H1 (cell line): Measurements from ENCODE around the gene ADIPOR1.

Experiments used
- CBX8 ChIP-seq: fragments of 300-800, 300-1000 bp; sonication (generic); IDR thresholded peaks from 2 replicates; pipeline ENCODE4 v1.7.1; 2016; ENCODE audit warnings: low read depth, low read length, borderline replicate concordance
- CEBPB ChIP-seq: IDR thresholded peaks from 2 replicates; pipeline ENCODE4 v1.6.1; 2012; ENCODE audit warnings: low read depth, low read length
- CHD1 ChIP-seq: IDR thresholded peaks from 2 replicates; pipeline ENCODE4 v1.6.1; 2012; ENCODE audit warnings: low read depth, low read length, improper control_type of control experiment
- EP300 ChIP-seq, 2 experiments: IDR thresholded peaks; 1 replicate in 1 of 2; 2 replicates in 1 of 2; pipeline ENCODE4 v1.6.1; 2011 to 2012; ENCODE audit warnings: low read depth in 2 of 2, low read length in 2 of 2, mild to moderate bottlenecking in 2 of 2, borderline replicate concordance in 1 of 2, inconsistent platforms in 1 of 2, moderate library complexity in 1 of 2
- EZH2 ChIP-seq: fragments of 200-600 bp; sonication (generic); IDR thresholded peaks from 2 replicates; pipeline ENCODE4 v1.7.1; 2012; ENCODE audit warnings: low read depth, mild to moderate bottlenecking, moderate library complexity, low read length, inconsistent platforms; ENCODE audit not compliant: severe bottlenecking
- TAF7 ChIP-seq: optimal IDR thresholded peaks from 2 replicates; pipeline ENCODE3; 2011; ENCODE audit warnings: low read depth, mild to moderate bottlenecking, inconsistent platforms, low read length, moderate library complexity, borderline replicate concordance
- TF ChIP-seq, protein P1 (sequence below), 3 experiments: IDR thresholded peaks; 1 replicate in 2 of 3; 2 replicates in 1 of 3; pipeline versions ENCODE4 v1.5.1 to v1.6.1; 2011; ENCODE audit warnings: low read length in 3 of 3, mild to moderate bottlenecking in 3 of 3, inconsistent platforms in 2 of 3, low read depth in 1 of 3, moderate library complexity in 1 of 3; ENCODE audit not compliant: insufficient read depth in 1 of 3; ENCODE audit errors: control extremely low read depth in 1 of 3
- TF ChIP-seq, protein P2 (sequence below): IDR thresholded peaks from 2 replicates; pipeline ENCODE4 v1.6.1; 2012; ENCODE audit warnings: inconsistent platforms

DNA sequence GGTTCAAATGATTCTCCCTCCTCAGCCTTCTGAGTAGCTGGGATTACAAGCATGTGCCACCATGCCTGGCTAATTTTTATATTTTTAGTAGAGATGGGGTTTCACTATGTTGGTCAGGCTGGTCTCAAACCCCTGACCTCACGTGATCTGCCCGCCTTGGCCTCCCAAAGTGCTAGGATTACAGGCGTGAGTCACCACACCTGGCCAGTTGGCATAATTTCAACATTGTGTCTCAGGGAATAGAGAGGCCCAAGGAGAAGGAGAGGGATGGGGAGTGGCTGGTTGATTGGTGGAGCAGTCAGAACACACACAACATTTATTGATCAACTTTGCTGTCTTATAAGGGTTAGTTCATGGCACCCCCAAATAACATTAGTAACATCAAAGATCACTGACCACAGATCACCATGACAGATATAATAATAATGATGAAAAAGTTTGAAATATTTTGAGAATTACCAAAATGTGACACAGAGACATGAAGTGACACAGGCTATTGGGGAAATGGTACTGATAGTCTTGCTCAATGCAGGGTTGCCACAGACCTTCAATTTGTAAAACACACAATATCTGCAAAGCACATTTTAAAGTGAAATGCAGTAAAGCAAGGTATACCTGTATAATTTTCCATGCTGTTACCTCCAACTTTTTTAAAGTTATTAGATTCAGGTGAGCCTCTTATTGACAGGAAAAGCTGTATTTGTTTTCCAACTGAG, 24.8 kb upstream of the ADIPOR1 start:
- TF ChIP-seq EZH2 (no peak), CHD1 (no peak), CBX8 (no peak), TAF7 (no peak), CEBPB (no peak), EP300 (IDR thresholded peaks at IDR 0.05; ENCODE audit: borderline replicate concordance in 1 of 2, low read depth in 2 of 2, low read length in 2 of 2) (no peak)
- TF ChIP-seq, protein P1, sequence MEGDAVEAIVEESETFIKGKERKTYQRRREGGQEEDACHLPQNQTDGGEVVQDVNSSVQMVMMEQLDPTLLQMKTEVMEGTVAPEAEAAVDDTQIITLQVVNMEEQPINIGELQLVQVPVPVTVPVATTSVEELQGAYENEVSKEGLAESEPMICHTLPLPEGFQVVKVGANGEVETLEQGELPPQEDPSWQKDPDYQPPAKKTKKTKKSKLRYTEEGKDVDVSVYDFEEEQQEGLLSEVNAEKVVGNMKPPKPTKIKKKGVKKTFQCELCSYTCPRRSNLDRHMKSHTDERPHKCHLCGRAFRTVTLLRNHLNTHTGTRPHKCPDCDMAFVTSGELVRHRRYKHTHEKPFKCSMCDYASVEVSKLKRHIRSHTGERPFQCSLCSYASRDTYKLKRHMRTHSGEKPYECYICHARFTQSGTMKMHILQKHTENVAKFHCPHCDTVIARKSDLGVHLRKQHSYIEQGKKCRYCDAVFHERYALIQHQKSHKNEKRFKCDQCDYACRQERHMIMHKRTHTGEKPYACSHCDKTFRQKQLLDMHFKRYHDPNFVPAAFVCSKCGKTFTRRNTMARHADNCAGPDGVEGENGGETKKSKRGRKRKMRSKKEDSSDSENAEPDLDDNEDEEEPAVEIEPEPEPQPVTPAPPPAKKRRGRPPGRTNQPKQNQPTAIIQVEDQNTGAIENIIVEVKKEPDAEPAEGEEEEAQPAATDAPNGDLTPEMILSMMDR (IDR thresholded peaks at IDR 0.05; ENCODE audit: control extremely low read depth in 1 of 3, insufficient read depth in 1 of 3, low read depth in 1 of 3, low read length in 3 of 3) = no peak
- TF ChIP-seq, protein P2, sequence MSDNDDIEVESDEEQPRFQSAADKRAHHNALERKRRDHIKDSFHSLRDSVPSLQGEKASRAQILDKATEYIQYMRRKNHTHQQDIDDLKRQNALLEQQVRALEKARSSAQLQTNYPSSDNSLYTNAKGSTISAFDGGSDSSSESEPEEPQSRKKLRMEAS = no peak
